Hematopoietic multipotent progenitor cell treated with erythropoietin and hydrocortisone succinate and interleukin-3 and kit ligand, for 15 days (in vitro differentiated cells): ENCODE data around the gene DLGAP3.
"Not testable (repeated sequence)": the region's sequence is repeated elsewhere in the genome, so short reads cannot be mapped to it uniquely, and the experiment has no call there.

Source experiments
- DNase-seq: peaks from one replicate; pipeline ENCODE4 v3.0.0-alpha.2; 2015; ENCODE audit warnings: low spot score

The DLGAP3 gene

GRCh38 chr1:34929497-34929852 lies at the start of gene DLGAP3:
Gene DLGAP3 (minus strand): TSS chr1:34929650. CDS start chr1:34905383, 24,267 bp downstream.
- DNase-seq, result no peak

GRCh38 chr1:34978921-34979320 lies 49.5 kb upstream of the DLGAP3 start:
- no peak for DNase-seq

GRCh38 chr1:34977858-34978257 lies 48.4 kb upstream of the DLGAP3 start:
- no peak for DNase-seq

- no peak for DNase-seq
These were observed 47.7 kb upstream of the DLGAP3 start for GRCh38 chr1:34977210-34977471.

GRCh38 chr1:34976384-34977209 lies 47.1 kb upstream of the DLGAP3 start:
- no peak for DNase-seq

GRCh38 chr1:34975771-34976170 lies 46.3 kb upstream of the DLGAP3 start:
- DNase-seq, result no peak

GRCh38 chr1:34975338-34975737 lies 45.9 kb upstream of the DLGAP3 start:
- no peak for DNase-seq

GRCh38 chr1:34974626-34975025 lies 45.2 kb upstream of the DLGAP3 start:
- DNase-seq, result no peak

GRCh38 chr1:34973326-34973725 lies 43.9 kb upstream of the DLGAP3 start:
- DNase-seq, result no peak

- no peak for DNase-seq
These were observed 41.4 kb upstream of the DLGAP3 start for GRCh38 chr1:34970829-34971228.

GRCh38 chr1:34970220-34970735 lies 40.8 kb upstream of the DLGAP3 start:
- no peak for DNase-seq

- not testable (repeated sequence) for DNase-seq
These were observed 38.8 kb upstream of the DLGAP3 start for GRCh38 chr1:34968297-34968696.

GRCh38 chr1:34967672-34968071 lies 38.2 kb upstream of the DLGAP3 start:
- not testable (repeated sequence) for DNase-seq

GRCh38 chr1:34965597-34965996 lies 36.1 kb upstream of the DLGAP3 start:
- DNase-seq, result no peak

- no peak for DNase-seq
These were observed 21.0 kb upstream of the DLGAP3 start for GRCh38 chr1:34950428-34950827.

- DNase-seq, result not testable (repeated sequence)
These were observed 19.3 kb upstream of the DLGAP3 start for GRCh38 chr1:34948739-34949138.

- not testable (repeated sequence) for DNase-seq
These were observed 18.3 kb upstream of the DLGAP3 start for GRCh38 chr1:34947641-34948314.

- DNase-seq, result no peak
These were observed 16.8 kb upstream of the DLGAP3 start for GRCh38 chr1:34946211-34946610.

- not testable (repeated sequence) for DNase-seq
These were observed 12.3 kb upstream of the DLGAP3 start for GRCh38 chr1:34941798-34942197.

- DNase-seq, result no peak
These were observed 1.2 kb upstream of the DLGAP3 start for GRCh38 chr1:34930702-34931071.

- DNase-seq, result no peak
These were observed 627 bp upstream of the DLGAP3 start for GRCh38 chr1:34929853-34930701.

- DNase-seq, result no peak
These were observed 552 bp downstream of the DLGAP3 start for GRCh38 chr1:34928699-34929496.
